Progenitor cell of endocrine pancreas (in vitro differentiated cells): Measurements from ENCODE around the gene CCDC186. TPM values are rescaled to one million over a fixed set of nuclear protein-coding genes. Genes with fewer than 3 reads are reported as not detected.
"Not testable (repeated sequence)": the region's sequence is repeated elsewhere in the genome, so short reads cannot be mapped to it uniquely, and the experiment has no call there.

Experiments
- DNase-seq: peaks from one replicate; pipeline ENCODE4 v3.0.0; 2021; ENCODE audit warnings: low spot score; ENCODE audit not compliant: unreplicated experiment
- H3K27ac Mint-ChIP-seq: 2 replicates; pipeline ENCODE4 v1.8.0; 2021; ENCODE audit warnings: mild to moderate bottlenecking, moderate library complexity, mixed read lengths
- H3K27me3 Mint-ChIP-seq: 2 replicates; pipeline ENCODE4 v1.8.0; 2021; ENCODE audit warnings: mixed read lengths
- H3K36me3 Mint-ChIP-seq: 2 replicates; pipeline ENCODE4 v1.8.0; 2022; ENCODE audit warnings: mixed read lengths; ENCODE audit not compliant: insufficient read depth
- H3K4me1 Mint-ChIP-seq: 2 replicates; pipeline ENCODE4 v1.8.0; 2021; ENCODE audit warnings: low read depth, mixed read lengths
- H3K4me3 Mint-ChIP-seq: 2 replicates; pipeline ENCODE4 v1.8.0; 2021; ENCODE audit warnings: low read depth, mild to moderate bottlenecking, moderate library complexity, mixed read lengths
- H3K9me3 Mint-ChIP-seq: 2 replicates; pipeline ENCODE4 v1.8.0; 2021; ENCODE audit warnings: low read depth, mixed read lengths
- total RNA-seq: library from RNA; stranded (reverse); gene quantifications from 2 replicates; pipeline ENCODE4 v1.2.1, GENCODE V29; 2021
- TF ChIP-seq, protein P1 (sequence below): fragments of 200-600 bp; sonication (generic); IDR thresholded peaks from one replicate; pipeline ENCODE4 v1.5.0; 2021; ENCODE audit warnings: antibody characterized with exemption, mild to moderate bottlenecking; ENCODE audit not compliant: unreplicated experiment

Gene CCDC186
- total RNA-seq, 1 donor from 2014 or later = 20.8 TPM

DNA sequence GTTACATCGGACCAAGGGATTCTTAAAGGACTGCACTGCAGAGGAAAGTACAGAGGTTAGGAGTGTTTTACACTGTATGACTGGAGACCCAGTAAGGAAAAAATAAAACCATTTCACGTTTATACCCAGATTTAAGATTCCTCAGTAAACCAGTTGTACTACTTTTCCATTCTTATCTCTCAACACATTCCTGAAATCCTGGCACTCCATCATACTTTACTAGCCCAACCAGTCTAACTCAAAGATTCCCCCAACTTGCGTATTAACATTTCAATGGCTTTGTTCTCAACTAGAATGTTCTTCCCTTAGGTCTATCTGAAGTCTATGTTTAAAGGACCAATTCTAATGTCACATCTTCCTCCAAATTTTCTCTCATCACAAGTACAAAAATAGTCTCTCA is 8.0 kb downstream of the CCDC186 start:
- H3K27ac Mint-ChIP-seq = peak overlapping the region; percentile 85
- peaks cover 26% of the 10 kb centered on the region for H3K36me3 Mint-ChIP-seq

DNA sequence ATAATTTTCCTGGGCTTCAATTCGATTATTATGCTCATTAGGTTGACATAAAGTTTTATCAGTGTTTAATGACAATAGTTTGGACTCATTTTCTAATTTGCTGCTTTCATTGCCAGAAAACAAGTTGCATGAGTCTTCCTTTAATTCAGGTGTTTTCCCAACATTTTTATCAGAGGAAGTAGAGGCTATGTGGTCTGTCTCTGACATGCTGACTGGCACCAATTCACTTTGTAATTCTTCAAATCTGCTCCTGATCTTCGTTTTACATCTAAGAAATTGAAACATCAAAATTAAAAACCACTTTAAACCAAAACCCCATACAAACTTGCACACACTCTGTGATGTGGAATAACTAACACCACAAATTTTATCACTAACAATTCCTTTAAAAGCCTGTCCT is 10.9 kb downstream of the CCDC186 start:
- TF ChIP-seq, protein P1, sequence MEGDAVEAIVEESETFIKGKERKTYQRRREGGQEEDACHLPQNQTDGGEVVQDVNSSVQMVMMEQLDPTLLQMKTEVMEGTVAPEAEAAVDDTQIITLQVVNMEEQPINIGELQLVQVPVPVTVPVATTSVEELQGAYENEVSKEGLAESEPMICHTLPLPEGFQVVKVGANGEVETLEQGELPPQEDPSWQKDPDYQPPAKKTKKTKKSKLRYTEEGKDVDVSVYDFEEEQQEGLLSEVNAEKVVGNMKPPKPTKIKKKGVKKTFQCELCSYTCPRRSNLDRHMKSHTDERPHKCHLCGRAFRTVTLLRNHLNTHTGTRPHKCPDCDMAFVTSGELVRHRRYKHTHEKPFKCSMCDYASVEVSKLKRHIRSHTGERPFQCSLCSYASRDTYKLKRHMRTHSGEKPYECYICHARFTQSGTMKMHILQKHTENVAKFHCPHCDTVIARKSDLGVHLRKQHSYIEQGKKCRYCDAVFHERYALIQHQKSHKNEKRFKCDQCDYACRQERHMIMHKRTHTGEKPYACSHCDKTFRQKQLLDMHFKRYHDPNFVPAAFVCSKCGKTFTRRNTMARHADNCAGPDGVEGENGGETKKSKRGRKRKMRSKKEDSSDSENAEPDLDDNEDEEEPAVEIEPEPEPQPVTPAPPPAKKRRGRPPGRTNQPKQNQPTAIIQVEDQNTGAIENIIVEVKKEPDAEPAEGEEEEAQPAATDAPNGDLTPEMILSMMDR = no peak
- no peaks in the 10 kb centered on the region for H3K27me3 Mint-ChIP-seq
- no peak overlapping the region for H3K4me3 Mint-ChIP-seq
- no peak for DNase-seq
- H3K27ac Mint-ChIP-seq = peak overlapping the region; percentile 65
- H3K9me3 Mint-ChIP-seq = no peaks in the 10 kb centered on the region
- H3K4me1 Mint-ChIP-seq = peaks cover 21% of the 10 kb centered on the region
- H3K36me3 Mint-ChIP-seq = peaks cover 19% of the 10 kb centered on the region

More for the DNA sequence above, 8.0 kb downstream of the CCDC186 start:
- Mint-ChIP-seq H3K27me3 (no peaks in the 10 kb centered on the region), H3K9me3 (peaks cover 7% of the 10 kb centered on the region), H3K4me1 (peaks cover 21% of the 10 kb centered on the region), H3K4me3 (peak overlapping the region; percentile 1)
- TF ChIP-seq, protein P1 = no peak
- no peak for DNase-seq

DNA sequence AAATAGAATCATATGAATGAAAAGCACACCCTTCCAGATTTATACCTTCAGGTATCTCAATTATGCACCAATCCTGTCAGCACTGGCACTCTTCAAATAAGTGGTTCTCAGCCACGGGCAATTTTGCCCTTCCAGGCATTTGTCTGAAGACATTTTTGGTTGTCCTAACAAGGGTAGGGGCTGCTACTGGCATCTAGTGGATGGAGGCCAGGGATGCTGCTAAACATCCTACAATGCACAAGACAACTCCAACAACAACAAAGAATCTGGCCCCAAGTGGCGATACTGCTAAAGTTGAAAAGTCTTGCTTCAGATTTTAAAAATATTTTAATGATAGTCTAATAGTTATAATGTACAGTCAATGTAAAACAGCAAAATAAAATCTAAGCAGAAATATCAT is 16.1 kb downstream of the CCDC186 start:
- Mint-ChIP-seq H3K27me3 (no peaks in the 10 kb centered on the region), H3K9me3 (no peaks in the 10 kb centered on the region), H3K4me3 (no peak overlapping the region), H3K36me3 (peaks cover 22% of the 10 kb centered on the region), H3K4me1 (no peaks in the 10 kb centered on the region), H3K27ac (no peak overlapping the region)
- DNase-seq = no peak
- TF ChIP-seq, protein P1 = no peak

DNA sequence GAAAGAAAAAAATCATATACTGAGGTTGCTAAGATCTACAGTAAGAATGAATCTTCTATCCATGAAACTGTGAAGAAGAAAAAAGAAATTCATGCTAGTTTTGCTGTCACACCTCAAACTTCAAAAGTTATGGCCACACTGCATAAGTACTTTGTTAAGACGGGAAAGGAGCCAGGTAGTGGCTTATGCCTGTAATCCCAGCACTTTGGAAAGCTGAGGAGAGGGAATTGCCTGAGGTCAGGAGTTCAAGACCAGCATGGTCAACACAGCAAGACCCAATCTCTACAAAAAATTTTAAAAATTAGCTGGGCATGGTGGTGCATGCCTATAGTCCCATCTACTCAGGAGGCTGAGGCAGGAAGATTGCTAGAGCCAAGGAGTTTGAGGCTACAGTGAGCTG is 22.1 kb downstream of the CCDC186 start:
- Mint-ChIP-seq H3K27ac (no peak overlapping the region), H3K36me3 (peaks cover 32% of the 10 kb centered on the region)
- no peak for DNase-seq

DNA sequence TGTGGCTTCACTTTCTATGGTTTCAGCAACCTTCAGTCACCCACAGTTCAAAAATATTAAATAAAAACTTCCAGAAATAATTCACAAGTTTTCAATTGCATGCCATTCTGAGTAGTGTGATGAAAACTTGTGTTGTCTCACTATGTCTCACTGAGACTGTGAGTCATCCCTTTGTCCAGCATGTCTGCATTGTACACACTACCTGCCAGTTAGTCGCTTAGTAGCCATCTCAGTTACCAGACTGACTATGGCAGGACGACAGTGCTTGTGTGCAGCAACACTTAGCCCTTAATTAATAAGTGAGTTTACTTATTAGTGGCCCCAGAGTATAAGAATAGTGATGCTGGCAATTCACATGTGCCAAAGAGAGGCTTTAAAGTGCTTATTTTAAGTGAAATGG is 22.5 kb downstream of the CCDC186 start:
- Mint-ChIP-seq H3K27ac (no peak overlapping the region), H3K4me3 (no peak overlapping the region), H3K36me3 (peaks cover 31% of the 10 kb centered on the region), H3K4me1 (no peaks in the 10 kb centered on the region), H3K9me3 (no peaks in the 10 kb centered on the region), H3K27me3 (no peaks in the 10 kb centered on the region)
- DNase-seq = no peak
- TF ChIP-seq, protein P1 = no peak

More for the DNA sequence above, 22.1 kb downstream of the CCDC186 start:
- Mint-ChIP-seq H3K4me3 (no peak overlapping the region), H3K27me3 (no peaks in the 10 kb centered on the region), H3K9me3 (no peaks in the 10 kb centered on the region), H3K4me1 (no peaks in the 10 kb centered on the region)
- TF ChIP-seq, protein P1 = no peak

DNA sequence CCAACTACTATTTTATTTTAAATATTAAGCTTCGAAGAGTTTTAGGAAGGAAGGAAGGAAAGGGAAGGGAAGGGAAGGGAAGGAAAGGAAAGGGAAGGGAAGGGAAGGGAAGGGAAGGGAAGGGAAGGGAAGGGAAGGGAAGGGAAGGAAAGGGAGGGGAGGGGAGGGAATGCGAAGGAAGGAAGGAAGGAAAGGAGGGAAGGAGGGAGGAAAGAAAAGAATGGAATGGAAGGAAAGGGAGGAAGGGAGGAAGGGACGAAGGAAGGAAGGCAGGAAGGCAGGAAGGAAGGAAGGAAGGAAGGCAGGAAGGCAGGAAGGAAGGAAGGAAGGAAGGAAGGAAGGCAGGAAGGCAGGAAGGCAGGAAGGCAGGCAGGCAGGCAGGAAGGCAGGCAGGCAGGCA is 24.5 kb downstream of the CCDC186 start:
- peaks cover 27% of the 10 kb centered on the region for H3K36me3 Mint-ChIP-seq
- not testable (repeated sequence) for H3K4me3 Mint-ChIP-seq, H3K4me1 Mint-ChIP-seq, H3K27ac Mint-ChIP-seq, H3K27me3 Mint-ChIP-seq, DNase-seq, H3K9me3 Mint-ChIP-seq
